IPS DF 19.7 (cell line): ENCODE results near the gene ZBTB25.

Experiments
- DNase-seq: peaks from one replicate; pipeline ENCODE4 v3.0.0-alpha.2; 2013; ENCODE audit warnings: low read depth, low spot score

Gene ZBTB25

DNA sequence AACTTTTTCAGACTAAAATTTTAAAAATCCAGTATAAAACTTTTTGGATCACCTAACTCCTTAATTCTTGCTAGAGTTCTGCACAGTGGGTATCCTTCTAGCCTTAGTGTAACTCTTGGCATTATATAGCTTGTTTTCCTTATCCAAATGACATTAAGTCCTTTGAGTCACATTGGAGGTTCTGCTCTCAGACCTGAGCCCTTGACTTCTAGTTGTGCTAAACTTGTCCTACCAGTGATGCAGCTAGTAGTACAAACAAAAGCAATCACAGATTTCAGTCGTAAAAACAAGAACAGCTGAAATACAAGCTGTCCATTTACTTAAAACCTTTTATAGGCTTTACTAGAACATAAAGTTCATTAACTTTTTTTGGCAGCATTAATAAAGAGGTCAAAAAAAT lies 11.4 kb upstream of the ZBTB25 start:
- DNase-seq, result no peak

DNA sequence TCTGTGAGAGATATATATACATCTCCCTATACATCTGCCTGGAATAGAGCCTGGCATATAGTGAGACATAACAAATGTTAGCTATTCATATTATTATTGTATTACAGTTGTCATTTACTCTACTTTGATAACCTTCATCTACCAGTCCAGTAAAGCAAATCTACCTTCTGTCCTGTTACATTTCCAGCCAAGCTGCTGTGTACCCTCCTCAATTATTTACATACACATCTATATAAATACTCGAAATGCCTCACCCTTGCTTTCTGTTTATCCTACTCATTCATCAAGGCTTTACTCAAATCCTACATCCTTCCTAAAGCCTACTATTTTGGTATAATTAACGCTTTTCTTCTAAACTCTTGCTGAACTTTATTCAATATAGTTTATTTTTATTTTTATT lies 9.6 kb upstream of the ZBTB25 start:
- DNase-seq, result no peak

DNA sequence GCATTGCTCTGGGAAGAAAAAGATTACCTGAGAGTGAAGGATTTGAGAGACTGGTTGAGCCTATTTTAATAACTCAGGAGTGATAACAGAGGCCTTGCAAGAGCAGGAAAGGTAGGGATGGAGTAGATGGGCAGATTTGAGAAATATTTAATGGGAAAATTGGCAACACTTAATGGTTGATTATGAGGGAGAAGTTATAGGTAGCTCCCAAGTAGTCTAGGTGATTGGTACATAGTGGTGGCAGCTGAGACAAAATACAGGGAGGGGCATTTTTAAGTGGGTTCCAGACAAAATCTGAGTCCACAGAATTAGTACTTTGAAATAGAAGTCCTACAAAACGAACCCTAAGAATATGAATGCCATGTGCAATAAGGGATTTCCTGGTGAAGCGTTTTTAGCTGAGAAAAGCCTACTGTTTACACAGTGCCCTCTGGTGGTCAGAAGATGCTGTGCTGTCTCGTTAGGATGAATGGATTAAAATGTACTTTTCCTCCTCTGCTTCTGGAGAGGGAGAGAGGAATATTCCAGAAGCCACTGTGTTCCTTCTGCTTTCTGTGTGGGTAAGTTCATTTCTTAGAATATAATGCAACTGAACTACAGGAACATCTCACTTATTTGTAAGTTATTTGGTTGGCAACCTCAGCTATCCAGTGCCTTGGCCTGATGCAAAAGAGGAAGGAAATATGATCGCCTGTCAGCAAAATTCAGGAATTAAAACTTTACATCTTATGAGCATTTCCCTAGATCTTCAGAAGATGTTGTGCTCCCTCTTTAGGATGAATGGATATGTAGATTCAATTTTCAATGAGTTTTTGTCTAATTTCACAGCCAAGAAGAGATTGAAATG lies 7.4 kb upstream of the ZBTB25 start:
- no peak for DNase-seq

DNA sequence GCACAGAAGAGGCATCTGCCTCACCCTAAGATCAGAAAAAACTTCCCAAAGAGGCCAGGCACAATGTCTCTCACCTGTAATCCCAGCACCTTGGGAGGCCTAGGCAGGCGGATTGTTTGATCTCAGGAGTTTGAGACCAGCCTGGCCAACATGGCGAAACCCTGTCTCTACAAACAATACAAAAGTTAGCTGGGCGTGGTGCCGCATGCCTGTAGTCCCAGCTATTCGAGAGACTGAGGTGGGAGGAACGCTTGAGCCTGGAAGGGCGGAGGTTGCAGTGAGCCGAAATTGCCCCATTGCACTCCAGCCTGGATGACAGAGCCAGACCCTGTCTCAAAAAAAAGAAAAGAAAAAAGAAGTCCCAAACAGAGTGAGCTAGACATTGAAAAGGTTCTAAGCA lies 5.4 kb upstream of the ZBTB25 start:
- no peak for DNase-seq

DNA sequence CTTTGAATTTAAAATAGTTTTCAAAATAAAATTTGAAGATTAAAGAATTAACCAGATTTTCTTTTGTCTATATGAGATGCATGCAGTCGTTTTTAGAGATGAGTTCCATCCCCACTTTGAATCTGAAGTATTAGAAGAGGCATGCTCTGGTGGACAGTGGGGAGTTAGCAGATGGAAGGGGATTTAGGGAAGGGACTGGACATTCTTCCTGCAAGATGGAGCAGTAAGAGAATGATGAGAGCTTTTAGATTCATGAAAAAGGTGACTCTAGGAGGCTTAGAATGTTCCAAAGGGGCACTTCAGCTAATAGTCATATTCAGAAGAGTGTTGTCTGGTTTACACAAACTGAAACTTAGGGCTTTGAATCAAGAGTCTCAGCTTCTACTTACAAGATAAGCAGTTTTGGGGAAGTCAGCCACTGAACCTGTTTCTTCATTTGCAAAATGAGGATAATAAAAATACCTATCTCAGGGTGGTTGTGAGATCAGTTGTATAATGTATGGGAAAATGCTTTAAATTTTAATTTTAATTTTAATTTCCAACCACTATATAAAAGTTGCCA lies 4.7 kb upstream of the ZBTB25 start:
- no peak for DNase-seq

DNA sequence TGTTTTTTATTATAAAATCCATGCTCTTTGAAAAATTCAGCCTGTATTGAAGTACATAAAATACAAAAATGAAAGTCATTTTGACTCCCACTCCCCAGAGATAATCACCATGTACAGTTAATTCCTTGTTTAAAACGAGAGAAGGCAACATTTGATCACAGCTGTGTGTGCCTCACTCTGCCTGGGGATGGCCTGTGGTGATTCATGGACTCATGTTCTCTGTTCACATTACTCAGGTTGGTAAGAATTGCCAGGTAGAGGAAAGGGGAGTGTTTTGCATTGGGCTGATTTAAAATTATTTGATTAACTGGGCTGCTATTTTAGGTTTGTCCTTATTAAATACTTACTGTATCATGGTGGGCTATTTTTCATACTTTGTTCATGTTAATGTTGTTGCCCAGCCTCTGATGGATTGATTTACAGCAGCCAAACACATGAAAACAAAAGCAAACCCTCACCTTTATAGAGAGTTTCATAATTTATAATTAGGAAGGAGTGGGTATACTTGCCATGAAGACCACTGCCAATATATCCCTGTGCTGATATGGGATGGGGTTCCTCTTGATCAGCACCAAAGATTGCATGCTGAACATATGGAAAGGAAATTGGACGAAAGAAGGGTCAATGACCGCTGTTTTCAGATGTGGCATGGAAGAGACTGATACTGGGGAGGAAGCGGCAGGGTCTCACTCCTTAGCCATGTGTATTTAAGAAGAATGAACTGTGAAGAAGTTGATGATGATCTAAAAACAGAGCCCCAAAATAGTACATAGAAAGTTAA lies 3.9 kb upstream of the ZBTB25 start:
- DNase-seq, result no peak

DNA sequence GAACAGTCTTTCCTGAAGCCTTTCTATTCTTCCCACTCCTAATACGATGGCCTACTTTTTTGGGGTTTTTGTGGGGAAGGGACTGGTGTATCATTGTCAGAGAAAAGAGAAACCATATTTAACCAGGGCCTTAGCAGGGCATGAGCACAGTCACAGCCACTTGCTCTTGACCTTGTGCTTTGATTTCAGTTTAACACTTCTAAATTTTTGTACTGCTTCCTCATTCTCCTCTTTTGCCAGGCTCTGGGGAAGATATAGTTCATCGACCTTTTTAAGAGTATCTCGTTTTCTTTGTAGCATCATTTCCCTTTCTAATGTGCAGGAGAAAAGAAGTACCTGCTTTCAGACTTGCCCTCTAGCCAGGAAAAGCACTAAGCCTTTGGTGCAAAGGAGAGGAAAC lies 3.1 kb upstream of the ZBTB25 start:
- no peak for DNase-seq

DNA sequence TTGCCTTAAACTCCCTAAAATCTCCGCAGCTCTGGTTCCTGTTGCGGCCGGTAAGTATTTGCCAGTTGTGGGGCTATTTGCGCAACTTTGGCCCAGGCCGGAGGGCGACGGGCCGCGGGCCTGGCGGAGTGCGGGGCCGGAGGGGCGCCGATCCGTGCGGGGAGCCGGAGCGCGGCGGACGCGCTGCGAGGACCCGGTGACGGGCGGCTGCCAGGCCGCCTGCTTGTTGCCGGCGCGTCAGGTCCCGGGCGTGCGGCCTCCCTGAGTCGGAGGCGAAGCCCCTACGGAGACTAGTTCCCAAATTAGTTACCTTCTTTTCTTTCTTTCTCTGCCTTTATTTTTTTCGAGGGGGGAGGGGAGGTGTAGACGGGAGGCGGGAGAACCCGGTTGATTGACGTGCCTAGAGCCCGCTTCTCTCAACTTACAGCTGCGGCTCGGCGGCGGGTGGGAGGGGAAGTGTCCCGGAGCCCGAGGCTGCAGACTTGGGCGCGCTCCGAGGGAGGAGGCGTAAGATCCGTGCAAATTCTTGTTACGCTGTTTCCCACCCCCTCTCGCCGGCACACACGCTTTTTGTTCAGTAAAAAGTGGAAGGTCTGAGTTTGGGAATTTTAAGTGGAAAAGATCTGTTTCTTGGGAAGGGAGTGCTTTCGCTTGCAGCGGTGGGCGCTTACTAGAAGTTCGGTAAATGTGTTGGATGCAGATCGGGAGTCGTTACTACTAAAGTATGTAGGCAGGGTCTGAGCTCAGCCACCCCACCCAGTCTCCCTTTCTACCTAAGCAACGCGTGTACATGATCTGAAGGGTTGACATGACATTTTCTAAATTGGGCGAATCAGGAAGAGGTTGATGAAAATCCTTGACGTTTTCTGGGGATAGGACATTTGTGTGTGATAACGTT lies 1.5 kb upstream of the ZBTB25 start:
- peak; percentile 64 for DNase-seq

DNA sequence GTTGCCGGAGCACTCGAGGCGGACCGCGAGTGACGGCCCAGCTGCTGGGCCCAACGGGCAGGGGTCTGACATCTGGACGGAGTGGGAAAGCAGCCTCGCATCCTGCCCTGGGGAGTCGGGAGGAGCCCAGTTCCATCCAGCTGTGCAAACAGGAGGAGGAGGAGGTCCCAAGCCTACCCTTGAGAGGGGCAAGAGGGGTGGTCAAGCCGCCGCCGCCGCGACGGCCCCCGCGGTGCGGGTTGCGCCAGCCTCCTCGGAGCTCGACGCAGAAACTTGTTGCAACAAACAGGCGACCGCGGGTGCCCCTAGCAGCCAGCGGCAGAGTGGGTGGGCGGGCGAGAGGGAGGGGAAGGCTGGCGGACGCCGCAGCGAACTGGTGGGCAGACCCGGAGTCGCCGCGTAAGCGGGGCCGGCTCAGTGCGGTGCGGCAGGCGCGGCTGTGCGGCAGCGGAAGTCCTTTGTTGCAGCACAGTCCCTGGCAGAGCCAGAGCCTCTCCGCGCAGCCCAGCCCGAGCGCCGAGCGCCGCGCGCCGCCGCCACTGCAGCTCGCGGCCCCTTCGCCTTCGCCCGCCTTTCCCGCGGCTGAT lies 765 bp upstream of the ZBTB25 start, which contains the start of gene ZBTB1:
TSS of gene ZBTB1 (plus strand) at position 461 of the 587 bp plus-strand sequence. CDS start 16,735 bp downstream, outside the sequence.
- DNase-seq, result no peak

DNA sequence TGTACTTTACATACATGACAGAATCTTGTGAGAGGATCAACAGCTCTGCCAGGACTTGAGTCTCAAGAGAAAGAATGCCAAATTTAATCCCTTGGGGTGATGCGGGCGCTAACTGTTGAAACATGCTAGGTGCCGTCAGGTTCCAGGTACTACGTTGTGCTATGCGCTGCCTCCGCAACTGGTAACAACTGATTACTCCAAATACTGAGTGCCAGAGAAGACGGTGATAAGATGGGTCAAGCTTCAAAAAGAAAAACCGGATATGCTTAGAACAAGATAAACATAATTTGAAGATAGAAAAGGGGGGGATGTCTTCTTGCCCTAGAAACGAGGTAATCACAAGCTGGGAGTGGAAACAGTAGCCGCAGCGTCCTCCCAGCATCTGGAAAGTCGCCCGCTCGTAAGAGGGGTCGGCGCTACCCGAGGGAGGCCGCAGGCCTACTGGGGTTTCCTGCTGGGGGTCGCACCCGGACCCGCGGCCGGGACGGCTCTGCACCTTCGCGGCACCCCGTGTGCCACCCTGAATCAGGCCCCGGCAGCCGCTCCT lies 678 bp downstream of the ZBTB25 start:
- no peak for DNase-seq

DNA sequence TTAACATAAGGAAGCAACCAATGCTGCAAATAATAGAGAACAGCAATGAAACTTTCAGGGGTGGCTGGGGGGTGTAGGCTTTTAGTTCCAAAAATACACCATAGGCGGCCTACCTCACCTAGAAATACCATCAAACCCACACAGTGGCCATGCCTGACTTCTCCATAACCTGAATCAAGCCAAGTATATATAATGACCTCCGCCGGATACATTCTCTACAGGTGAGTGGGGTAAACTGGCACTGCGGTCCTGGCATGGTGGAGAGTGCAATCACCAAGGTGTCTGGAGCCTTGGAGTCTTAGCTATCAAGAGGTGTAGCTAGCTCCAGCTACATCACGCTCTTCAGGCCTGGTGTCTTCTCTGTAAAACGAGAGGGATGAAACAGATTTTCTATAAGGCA lies 1.2 kb downstream of the ZBTB25 start:
- DNase-seq, result no peak

DNA sequence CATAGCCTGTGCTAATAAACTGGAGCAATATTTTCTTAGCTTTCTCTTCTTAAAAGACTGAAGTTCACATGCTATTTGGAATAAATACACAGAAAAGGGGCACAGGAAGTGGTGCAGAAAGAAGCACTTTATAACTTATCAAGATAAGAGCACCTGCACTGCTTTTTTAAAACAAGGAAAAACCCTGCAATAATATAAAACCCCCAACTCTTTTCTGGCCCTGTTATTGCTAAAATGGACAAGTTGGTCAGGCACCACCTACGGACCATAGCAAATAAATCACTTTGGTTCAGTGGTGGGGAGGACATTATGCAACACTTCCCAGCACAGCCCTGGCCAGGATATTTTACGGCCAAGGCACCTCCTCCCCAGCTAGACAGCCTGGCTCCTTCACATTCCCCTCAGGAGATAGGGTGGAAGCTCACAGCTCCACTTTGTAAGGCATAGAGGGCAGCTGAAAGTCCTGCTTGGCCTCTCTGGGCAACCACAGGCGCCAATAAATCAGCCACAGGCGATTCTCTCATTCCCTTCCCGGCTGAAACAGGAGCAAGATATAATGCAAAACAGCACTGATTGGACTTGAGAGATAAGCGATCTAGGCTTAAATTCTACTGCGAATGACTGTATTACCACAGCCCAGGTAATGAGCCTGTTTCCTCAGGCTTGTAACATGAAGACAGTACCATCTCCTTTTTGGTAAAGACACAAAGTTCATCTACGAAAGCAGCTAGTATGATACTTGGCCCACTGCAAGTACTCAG lies 2.0 kb downstream of the ZBTB25 start:
- DNase-seq, result no peak

DNA sequence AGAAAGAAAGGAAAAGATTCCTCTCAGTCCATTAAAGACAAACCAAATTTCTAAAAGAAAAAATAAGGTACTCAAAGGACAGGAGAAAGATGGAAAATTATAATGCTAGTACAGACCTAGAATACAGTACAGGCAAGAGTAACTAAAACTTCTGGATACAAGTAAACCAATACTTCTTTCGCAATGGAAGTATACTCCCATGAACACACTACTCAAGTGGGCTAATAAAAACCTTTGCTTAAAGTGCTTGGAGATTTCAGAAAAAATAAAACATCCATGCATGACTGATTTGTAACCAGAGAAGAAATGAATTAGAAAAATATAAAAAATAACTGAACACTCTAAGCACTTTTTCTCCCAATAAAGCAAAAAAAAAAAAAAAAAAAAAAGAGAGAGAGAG lies 3.5 kb downstream of the ZBTB25 start:
- no peak for DNase-seq

DNA sequence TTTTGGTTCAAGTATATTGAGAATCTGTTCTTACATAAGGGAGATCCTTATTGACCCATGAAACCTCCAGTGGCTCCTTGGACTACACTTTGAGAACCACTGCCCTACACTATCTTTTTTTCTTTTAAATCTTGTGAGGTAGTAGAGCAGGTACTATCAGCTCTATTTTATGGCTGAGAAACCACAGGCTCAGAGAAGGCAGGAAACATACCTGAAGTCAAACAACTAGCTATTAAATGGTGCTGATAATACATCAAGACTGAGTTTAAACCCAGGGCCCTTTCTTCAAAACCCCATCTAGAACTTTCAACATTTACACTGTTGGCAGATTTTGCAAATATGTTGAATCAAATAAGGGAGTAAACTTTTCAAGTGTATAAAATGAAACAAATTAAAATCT lies 6.9 kb downstream of the ZBTB25 start:
- no peak for DNase-seq

DNA sequence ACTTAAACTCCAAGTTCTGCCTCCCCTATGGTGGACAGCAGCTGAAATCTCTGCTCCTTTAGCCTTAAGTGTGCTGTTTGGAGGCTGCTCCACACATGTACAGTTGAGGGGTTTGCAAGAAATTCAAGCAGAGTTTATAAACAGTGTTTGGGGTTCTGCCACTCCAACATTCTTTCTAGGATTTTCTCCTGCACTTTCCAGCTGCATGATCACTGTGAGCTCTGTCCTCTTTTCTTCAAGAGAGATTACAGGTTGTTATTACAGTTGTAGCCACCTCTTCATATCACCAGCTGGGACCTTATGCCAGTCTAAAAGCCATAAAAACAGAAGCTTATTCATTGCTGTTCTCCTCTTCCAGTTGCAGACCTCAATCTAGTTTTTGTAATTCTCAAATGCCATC lies 8.4 kb downstream of the ZBTB25 start:
- DNase-seq, result no peak

DNA sequence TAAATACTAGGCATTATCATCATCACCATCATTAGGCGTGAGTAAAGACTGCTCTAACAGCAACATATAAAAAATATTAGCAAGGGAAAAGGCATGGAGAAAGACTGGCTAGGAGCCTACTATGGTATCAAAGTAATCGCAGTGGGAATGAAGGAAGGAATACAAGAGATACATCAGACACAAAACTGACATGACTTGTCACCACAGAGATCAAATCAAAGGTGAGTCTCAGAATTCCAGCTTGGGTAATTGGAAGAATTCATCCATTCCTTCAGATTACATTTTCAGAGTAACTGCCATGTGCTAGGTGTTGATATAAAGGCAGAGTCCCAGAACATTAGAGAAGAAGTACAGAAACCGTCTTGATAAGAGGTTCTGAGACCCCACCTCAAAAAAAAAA lies 10.2 kb downstream of the ZBTB25 start:
- DNase-seq, result no peak

DNA sequence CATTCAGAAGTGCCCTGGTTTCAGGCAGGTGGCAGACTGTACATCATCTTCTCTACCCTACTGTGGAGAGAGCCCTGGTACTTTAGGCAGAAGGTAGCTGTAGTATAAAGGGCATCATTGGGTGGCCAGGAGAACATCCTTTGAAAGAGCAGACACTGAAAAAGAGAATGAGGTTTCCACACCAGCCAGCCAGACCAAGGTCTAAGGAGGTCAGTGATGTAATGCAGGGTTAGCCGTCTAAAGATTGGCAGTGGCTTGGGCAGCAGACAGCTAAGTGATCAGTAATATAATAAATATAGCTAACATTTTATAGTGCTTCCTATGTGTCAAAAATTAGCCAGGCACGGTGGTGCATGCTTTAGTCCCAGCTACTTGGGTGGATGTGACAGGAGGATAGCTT lies 12.0 kb downstream of the ZBTB25 start:
- DNase-seq, result no peak

DNA sequence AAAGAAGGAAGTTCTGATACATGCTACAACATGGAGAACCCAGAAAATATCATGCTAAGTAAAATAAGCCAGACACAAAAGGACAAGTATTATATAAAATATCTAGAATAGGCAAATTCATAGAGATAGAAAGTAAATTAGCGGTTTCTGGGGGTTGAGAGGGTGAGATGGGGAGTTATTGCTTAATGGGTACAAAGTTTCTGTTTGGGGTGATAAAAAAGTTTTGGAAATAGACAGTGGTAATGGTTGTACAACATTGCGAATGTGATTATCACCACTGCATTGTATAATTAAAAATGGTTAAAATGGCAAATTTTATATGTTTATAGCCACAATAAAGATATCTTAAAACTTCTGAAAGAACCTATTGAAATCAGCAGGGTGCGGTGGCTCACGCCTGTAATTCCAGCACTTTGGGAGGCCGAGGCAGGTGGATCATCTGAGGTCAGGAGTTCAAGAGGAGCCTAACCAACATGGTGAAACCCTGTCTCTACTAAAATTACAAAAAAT lies 15.0 kb downstream of the ZBTB25 start:
- DNase-seq, result no peak

DNA sequence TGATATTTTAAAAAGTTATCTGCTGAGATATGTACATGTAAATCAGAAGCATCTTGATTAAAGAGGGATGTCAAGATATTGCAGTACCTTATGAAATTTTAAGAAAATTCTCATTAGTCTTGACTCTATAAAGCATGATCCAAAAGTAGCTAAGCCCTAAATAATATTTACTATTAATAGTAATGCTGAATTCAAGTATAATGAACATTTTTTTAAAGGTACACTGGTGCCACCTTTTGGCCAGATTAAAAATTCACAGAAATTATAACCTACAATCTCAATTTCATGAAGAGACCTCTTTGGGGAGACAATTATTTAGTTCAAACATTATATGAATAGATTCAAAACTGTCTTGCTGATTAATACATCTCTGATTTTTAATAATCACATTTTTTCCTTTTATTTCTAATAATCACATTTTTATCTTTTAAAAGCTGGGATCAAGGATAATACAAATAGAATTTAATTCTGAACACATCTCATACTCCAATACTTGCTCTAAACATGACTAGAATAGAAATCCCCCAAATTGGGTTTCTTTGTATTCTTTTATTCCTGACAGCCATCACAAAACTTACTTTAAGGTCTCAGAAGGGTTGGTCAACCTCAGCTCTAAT lies 24.9 kb downstream of the ZBTB25 start:
- no peak for DNase-seq

DNA sequence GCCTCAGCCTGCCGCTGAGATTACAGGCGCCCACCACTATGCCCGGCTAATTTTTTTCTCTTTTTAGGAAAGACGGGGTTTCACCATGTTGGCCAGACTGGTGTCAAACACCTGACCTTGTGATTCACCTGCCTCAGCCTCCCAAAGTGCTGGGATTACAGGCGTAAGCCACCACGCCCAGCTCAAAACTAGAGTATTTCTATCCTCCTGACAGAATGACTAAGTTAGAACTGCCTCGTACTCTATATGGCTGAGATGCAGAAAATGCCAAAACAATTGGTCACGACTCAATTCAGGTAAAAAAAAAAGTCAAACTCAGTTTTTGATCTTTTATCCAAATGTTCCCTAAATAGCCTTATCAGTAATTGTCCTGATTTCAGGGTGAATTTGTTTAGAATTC lies 27.2 kb downstream of the ZBTB25 start:
- DNase-seq, result no peak
